HepG2 (cell line): ENCODE measurements around the gene SLC16A3. TPM values are rescaled to one million over a fixed set of nuclear protein-coding genes. Genes with fewer than 3 reads are reported as not detected.

Source experiments
- HOXA7 ChIP-seq: sonication (generic); formaldehyde crosslinking; IDR thresholded peaks from 2 replicates; pipeline ENCODE4 v1.8.1; 2022; ENCODE audit warnings: mild to moderate bottlenecking, missing genetic modification reagents, moderate library complexity
- IRF2 ChIP-seq: IDR thresholded peaks from 2 replicates; pipeline ENCODE4 v1.6.1; 2018; ENCODE audit warnings: missing genetic modification reagents, missing compliant biosample characterization
- NR2C2 ChIP-seq: sonication (generic); formaldehyde crosslinking; IDR thresholded peaks from 2 replicates; pipeline ENCODE4 v1.4.0; 2020; ENCODE audit warnings: missing genetic modification reagents, mild to moderate bottlenecking, moderate library complexity, borderline replicate concordance
- RCOR2 ChIP-seq: IDR thresholded peaks from 2 replicates; pipeline ENCODE4 v1.6.1; 2016; ENCODE audit warnings: missing biosample characterization, missing genetic modification reagents
- RFXAP ChIP-seq: sonication (generic); formaldehyde crosslinking; IDR thresholded peaks from 2 replicates; pipeline ENCODE4 v1.4.0; 2020; ENCODE audit warnings: missing genetic modification reagents, borderline replicate concordance
- SMARCE1 ChIP-seq: fragments of 450-650 bp; IDR thresholded peaks from 2 replicates; pipeline ENCODE4 v1.6.1; 2017; ENCODE audit warnings: borderline replicate concordance
- TOE1 ChIP-seq: sonication (generic); formaldehyde crosslinking; IDR thresholded peaks from 2 replicates; pipeline ENCODE4 v1.4.0; 2020; ENCODE audit warnings: mild to moderate bottlenecking, missing genetic modification reagents
- ZBTB7A ChIP-seq: sonication (generic); formaldehyde crosslinking; IDR thresholded peaks from 2 replicates; pipeline ENCODE4 v1.8.0; 2022; ENCODE audit warnings: mild to moderate bottlenecking, missing genetic modification reagents
- ZC3H13 ChIP-seq: sonication (generic); formaldehyde crosslinking; IDR thresholded peaks from 2 replicates; pipeline ENCODE4 v1.8.1; 2023; ENCODE audit warnings: mild to moderate bottlenecking, missing genetic modification reagents, moderate library complexity
- ZFP90 ChIP-seq: sonication (generic); formaldehyde crosslinking; IDR thresholded peaks from 2 replicates; pipeline ENCODE4 v1.8.0; 2022; ENCODE audit warnings: missing genetic modification reagents, mild to moderate bottlenecking, inconsistent platforms, borderline replicate concordance
- ZFX ChIP-seq: sonication (generic); formaldehyde crosslinking; IDR thresholded peaks from 2 replicates; pipeline ENCODE4 v1.4.0; 2020; ENCODE audit warnings: mild to moderate bottlenecking, low read depth, missing genetic modification reagents, moderate library complexity
- ZNF101 ChIP-seq: sonication (generic); formaldehyde crosslinking; IDR thresholded peaks from 2 replicates; pipeline ENCODE4 v1.4.0; 2020; ENCODE audit warnings: mild to moderate bottlenecking, low read depth, missing genetic modification reagents, borderline replicate concordance
- ZNF136 ChIP-seq: sonication (generic); formaldehyde crosslinking; IDR thresholded peaks from 2 replicates; pipeline ENCODE4 v1.8.1; 2022; ENCODE audit warnings: low read depth, mild to moderate bottlenecking, moderate library complexity, missing genetic modification reagents
- ZNF235 ChIP-seq: sonication (generic); formaldehyde crosslinking; IDR thresholded peaks from 2 replicates; pipeline ENCODE4 v1.8.1; 2023; ENCODE audit warnings: mild to moderate bottlenecking, missing genetic modification reagents, borderline replicate concordance
- ZNF572 ChIP-seq: sonication (generic); formaldehyde crosslinking; IDR thresholded peaks from 2 replicates; pipeline ENCODE4 v1.5.1; 2020; ENCODE audit warnings: mild to moderate bottlenecking, missing genetic modification reagents
- ZNF766 ChIP-seq: sonication (generic); formaldehyde crosslinking; IDR thresholded peaks from 2 replicates; pipeline ENCODE4 v1.5.0; 2020; ENCODE audit warnings: missing genetic modification reagents, borderline replicate concordance
- polyA plus RNA-seq, 8 experiments: library from polyadenylated mRNA; depleted of rRNA in 3 of 8; stranded (reverse) in 7 of 8; unstranded in 1 of 8; fragments of >200 nt; fragmentation: Illumina TruSeq in 4 of 8; extraction: Trizol in 4 of 8; gene quantifications; 2 replicates each; pipeline versions ENCODE4 v1.2.1 to v1.2.3, GENCODE V29; 2011 to 2016; ENCODE audit warnings: low read depth in 4 of 8, missing spikeins in 1 of 8, mixed read lengths in 1 of 8; ENCODE audit not compliant: insufficient read depth in 1 of 8
- total RNA-seq, 5 experiments: library from RNA; depleted of rRNA; stranded (reverse); fragments of >200 nt; fragmentation: Illumina TruSeq; extraction: Trizol; gene quantifications; 2 replicates each; pipeline ENCODE4 v1.2.3, GENCODE V29; 2016; ENCODE audit warnings: low read depth in 1 of 5
- TF ChIP-seq, protein P1 (sequence below): sonication (generic); formaldehyde crosslinking; IDR thresholded peaks from 2 replicates; pipeline ENCODE4 v1.8.0; 2023; ENCODE audit warnings: mild to moderate bottlenecking, missing genetic modification reagents
- TF ChIP-seq, protein P2 (sequence below), 2 experiments: sonication (generic) in 1 of 2; formaldehyde crosslinking in 1 of 2; IDR thresholded peaks; 2 replicates each; pipeline versions ENCODE4 v1.5.1 to v1.6.1; 2011 to 2020; ENCODE audit warnings: borderline replicate concordance in 1 of 2, low read depth in 1 of 2, low read length in 1 of 2, mild to moderate bottlenecking in 1 of 2, missing genetic modification reagents in 1 of 2, moderate library complexity in 1 of 2
- TF ChIP-seq, protein P3 (sequence below): sonication (generic); formaldehyde crosslinking; conservative IDR thresholded peaks from 2 replicates; pipeline ENCODE4 v1.4.0; 2020; ENCODE audit warnings: missing genetic modification reagents
- TF ChIP-seq, protein P4 (sequence below): sonication (generic); formaldehyde crosslinking; conservative IDR thresholded peaks from 2 replicates; pipeline ENCODE4 v1.8.1; 2023; ENCODE audit warnings: missing genetic modification reagents
- TF ChIP-seq, protein P5 (sequence below): IDR thresholded peaks from 2 replicates; pipeline ENCODE4 v1.6.1; 2018; ENCODE audit warnings: missing genetic modification reagents, mild to moderate bottlenecking, missing compliant biosample characterization

The SLC16A3 gene
- total and polyA plus RNA-seq, 2 of the 13 experiments (the other 11 are each of a cell fraction or from before 2014, with no cell fraction given) = 242 to 349 TPM

GRCh38 chr17:82236142-82236971 is 7.5 kb downstream of the SLC16A3 start (continued):
- TF ChIP-seq SMARCE1 (no peak), ZNF235 (CRISPR knock-in tag) (no peak), RFXAP (CRISPR knock-in tag) (peak; percentile 96), ZNF766 (CRISPR knock-in tag) (peak; percentile 90; the same call in 1 of the 2 replicates), NR2C2 (CRISPR knock-in tag) (peak; percentile 82), ZNF572 (CRISPR knock-in tag) (peak; percentile 83; the same call in 1 of the 2 replicates), RCOR2 (CRISPR knock-in tag) (peak; percentile 86), TOE1 (CRISPR knock-in tag) (peak; percentile 85; the same call in 1 of the 2 replicates), HOXA7 (no peak), ZBTB7A (CRISPR knock-in tag) (peak; percentile 81; the same call in 1 of the 2 replicates), ZC3H13 (CRISPR knock-in tag) (peak; percentile 95; the same call in 1 of the 2 replicates), ZFP90 (CRISPR knock-in tag) (peak; percentile 97), ZNF101 (CRISPR knock-in tag) (peak; percentile 76; the same call in 1 of the 2 replicates), ZNF136 (CRISPR knock-in tag) (peak; percentile 92; the same call in 1 of the 2 replicates), IRF2 (peak; percentile 90), ZFX (peak; percentile 90)
- TF ChIP-seq, protein P1, sequence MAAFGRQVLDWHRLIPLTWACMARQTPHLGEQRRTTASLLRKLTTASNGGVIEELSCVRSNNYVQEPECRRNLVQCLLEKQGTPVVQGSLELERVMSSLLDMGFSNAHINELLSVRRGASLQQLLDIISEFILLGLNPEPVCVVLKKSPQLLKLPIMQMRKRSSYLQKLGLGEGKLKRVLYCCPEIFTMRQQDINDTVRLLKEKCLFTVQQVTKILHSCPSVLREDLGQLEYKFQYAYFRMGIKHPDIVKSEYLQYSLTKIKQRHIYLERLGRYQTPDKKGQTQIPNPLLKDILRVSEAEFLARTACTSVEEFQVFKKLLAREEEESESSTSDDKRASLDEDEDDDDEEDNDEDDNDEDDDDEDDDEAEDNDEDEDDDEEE (CRISPR knock-in tag) = no peak; the same call in 1 of the 2 replicates
- TF ChIP-seq, protein P2, sequence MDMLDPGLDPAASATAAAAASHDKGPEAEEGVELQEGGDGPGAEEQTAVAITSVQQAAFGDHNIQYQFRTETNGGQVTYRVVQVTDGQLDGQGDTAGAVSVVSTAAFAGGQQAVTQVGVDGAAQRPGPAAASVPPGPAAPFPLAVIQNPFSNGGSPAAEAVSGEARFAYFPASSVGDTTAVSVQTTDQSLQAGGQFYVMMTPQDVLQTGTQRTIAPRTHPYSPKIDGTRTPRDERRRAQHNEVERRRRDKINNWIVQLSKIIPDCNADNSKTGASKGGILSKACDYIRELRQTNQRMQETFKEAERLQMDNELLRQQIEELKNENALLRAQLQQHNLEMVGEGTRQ (IDR thresholded peaks at IDR 0.05; ENCODE audit: low read depth, low read length) = no peak
- TF ChIP-seq, protein P2 (CRISPR knock-in tag; IDR thresholded peaks at IDR 0.05; ENCODE audit: borderline replicate concordance) = 0 out of 2 replicates have a peak, but pooled peaks have one; percentile 18
- TF ChIP-seq, protein P3, sequence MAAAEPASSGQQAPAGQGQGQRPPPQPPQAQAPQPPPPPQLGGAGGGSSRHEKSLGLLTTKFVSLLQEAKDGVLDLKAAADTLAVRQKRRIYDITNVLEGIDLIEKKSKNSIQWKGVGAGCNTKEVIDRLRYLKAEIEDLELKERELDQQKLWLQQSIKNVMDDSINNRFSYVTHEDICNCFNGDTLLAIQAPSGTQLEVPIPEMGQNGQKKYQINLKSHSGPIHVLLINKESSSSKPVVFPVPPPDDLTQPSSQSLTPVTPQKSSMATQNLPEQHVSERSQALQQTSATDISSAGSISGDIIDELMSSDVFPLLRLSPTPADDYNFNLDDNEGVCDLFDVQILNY (CRISPR knock-in tag) = peak; percentile 66; the same call in 1 of the 2 replicates
- TF ChIP-seq, protein P4, sequence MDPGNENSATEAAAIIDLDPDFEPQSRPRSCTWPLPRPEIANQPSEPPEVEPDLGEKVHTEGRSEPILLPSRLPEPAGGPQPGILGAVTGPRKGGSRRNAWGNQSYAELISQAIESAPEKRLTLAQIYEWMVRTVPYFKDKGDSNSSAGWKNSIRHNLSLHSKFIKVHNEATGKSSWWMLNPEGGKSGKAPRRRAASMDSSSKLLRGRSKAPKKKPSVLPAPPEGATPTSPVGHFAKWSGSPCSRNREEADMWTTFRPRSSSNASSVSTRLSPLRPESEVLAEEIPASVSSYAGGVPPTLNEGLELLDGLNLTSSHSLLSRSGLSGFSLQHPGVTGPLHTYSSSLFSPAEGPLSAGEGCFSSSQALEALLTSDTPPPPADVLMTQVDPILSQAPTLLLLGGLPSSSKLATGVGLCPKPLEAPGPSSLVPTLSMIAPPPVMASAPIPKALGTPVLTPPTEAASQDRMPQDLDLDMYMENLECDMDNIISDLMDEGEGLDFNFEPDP (CRISPR knock-in tag) = peak; percentile 85; the same call in 1 of the 2 replicates
- TF ChIP-seq, protein P5, sequence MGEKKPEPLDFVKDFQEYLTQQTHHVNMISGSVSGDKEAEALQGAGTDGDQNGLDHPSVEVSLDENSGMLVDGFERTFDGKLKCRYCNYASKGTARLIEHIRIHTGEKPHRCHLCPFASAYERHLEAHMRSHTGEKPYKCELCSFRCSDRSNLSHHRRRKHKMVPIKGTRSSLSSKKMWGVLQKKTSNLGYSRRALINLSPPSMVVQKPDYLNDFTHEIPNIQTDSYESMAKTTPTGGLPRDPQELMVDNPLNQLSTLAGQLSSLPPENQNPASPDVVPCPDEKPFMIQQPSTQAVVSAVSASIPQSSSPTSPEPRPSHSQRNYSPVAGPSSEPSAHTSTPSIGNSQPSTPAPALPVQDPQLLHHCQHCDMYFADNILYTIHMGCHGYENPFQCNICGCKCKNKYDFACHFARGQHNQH (CRISPR knock-in tag) = peak; percentile 96
